ENCODE data around the gene EMC6.
"Not testable (repeated sequence)": the region's sequence is repeated elsewhere in the genome, so short reads cannot be mapped to it uniquely, and the experiment has no call there.

- not testable (repeated sequence) for TF ChIP-seq ZNF384 (IDR thresholded peaks at IDR 0.05); SUZ12 (IDR thresholded peaks at IDR 0.05); TARDBP (IDR thresholded peaks at IDR 0.05); L3MBTL2 (conservative IDR thresholded peaks at IDR 0.05); NFRKB (IDR thresholded peaks at IDR 0.05); ELF4 (IDR thresholded peaks at IDR 0.05); FOXK2 (IDR thresholded peaks at IDR 0.05); SP1 (IDR thresholded peaks at IDR 0.05); ARNT (IDR thresholded peaks at IDR 0.05)
Measured at GRCh38 chr17:3705718-3705984, 37.0 kb downstream of the EMC6 start.
